Ectodermal cell (in vitro differentiated cells): Measurements from ENCODE around the gene CFP.
"Not testable (repeated sequence)": the region's sequence is repeated elsewhere in the genome, so short reads cannot be mapped to it uniquely, and the experiment has no call there.

ENCODE experiments used
- H3K27ac ChIP-seq: 2 replicates; pipeline ENCODE4 v1.7.0; 2013; ENCODE audit warnings: mild to moderate bottlenecking, low read depth, low read length; ENCODE audit not compliant: insufficient read depth, poor library complexity, severe bottlenecking
- H3K27me3 ChIP-seq: 2 replicates; pipeline ENCODE4 v1.7.0; 2013; ENCODE audit warnings: mild to moderate bottlenecking, low read length; ENCODE audit not compliant: insufficient read depth, control insufficient read depth, poor library complexity, severe bottlenecking
- H3K36me3 ChIP-seq: one replicate; pipeline ENCODE4 v1.7.0; 2013; ENCODE audit warnings: low read length; ENCODE audit not compliant: control insufficient read depth, insufficient read depth
- H3K4me1 ChIP-seq: one replicate; pipeline ENCODE4 v1.7.0; 2013; ENCODE audit warnings: low read length; ENCODE audit not compliant: control insufficient read depth, insufficient read depth
- H3K4me3 ChIP-seq: 2 replicates; pipeline ENCODE4 v1.7.0; 2013; ENCODE audit warnings: low read depth, low read length, control low read depth; ENCODE audit not compliant: insufficient read depth
- H3K9me3 ChIP-seq: 2 replicates; pipeline ENCODE4 v1.7.0; 2013; ENCODE audit warnings: mild to moderate bottlenecking, low read length, moderate library complexity; ENCODE audit not compliant: control insufficient read depth
- WGBS, 2 experiments: methylation state at CpG; one replicate each; pipeline ENCODE4 v1.1.7; 2013; ENCODE audit warnings: missing lambda C conversion rate in 2 of 2; 5-methylcytosine and 5-hydroxymethylcytosine counted together

The CFP gene

DNA sequence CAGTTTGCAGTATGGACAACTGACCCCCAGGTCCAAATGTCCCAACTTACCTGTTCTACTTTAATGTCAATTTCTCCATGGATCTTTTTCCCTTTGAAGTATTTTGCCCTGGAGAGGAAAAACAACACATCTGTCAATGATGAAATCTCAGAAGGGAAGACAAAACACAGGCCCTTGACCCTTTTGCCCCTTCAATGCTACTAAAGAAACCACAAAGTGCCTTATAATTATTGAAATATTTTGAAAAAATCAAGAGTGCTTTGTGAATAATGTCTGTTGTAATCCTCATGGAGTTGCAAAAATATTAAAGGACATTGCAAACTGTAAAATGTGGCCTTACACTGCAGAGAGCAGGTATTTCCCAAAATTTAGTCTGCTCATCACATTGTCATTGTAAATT, 22.6 kb downstream of the CFP start:
- H3K4me3 ChIP-seq = no peak overlapping the region
- no peaks in the 10 kb centered on the region for H3K9me3 ChIP-seq
- no peak overlapping the region for H3K27ac ChIP-seq
- H3K4me1 ChIP-seq = peaks cover 6% of the 10 kb centered on the region
- H3K27me3 ChIP-seq = no peaks in the 10 kb centered on the region
- no peaks in the 10 kb centered on the region for H3K36me3 ChIP-seq

DNA sequence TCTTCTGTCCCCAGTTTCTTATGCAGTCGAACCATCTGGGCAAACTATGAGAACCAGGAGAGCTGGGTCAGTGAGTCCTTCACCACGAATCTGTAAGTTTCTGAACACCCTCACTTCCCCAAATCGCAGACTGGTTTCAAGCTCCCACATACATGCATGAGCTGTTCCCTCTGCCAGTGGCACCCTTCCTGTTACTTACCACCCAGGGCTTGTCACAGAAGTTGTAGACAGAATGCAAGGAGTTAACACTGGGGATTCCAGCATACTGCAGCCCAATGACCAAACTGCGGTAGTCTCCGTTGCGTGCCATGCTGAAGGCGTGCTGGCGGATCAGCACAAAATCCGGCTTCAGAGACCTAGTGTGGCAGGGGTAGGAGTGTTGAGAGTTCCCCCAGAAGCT, 24.7 kb downstream of the CFP start:
- Histone ChIP-seq H3K4me1 (peaks cover 6% of the 10 kb centered on the region), H3K27me3 (no peaks in the 10 kb centered on the region), H3K27ac (no peak overlapping the region), H3K36me3 (no peaks in the 10 kb centered on the region), H3K4me3 (no peak overlapping the region), H3K9me3 (no peaks in the 10 kb centered on the region)
- WGBS, 2 experiments = 82 to 89% methylated on average over 9 of the region's 9 CpGs

DNA sequence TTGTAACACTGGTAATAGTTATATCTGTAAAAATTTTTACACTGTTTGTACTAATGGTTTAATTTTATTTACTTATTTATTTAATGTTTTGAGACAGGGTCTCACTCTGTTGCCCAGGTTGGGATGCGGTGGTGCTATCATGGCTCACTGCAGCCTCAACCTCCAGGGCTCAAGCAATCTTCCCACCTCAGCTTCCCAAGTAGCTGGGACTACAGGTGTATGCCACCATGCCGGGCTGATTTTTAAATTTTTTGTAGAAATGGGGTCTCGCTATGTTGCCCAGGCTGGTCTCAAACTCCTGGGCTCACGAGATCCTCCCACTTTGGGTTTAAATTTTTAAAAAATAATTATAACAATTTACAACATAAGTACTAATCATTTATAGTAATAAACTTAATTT, 26.6 kb downstream of the CFP start:
- H3K27me3 ChIP-seq, H3K4me1 ChIP-seq, H3K27ac ChIP-seq, H3K9me3 ChIP-seq, H3K4me3 ChIP-seq, H3K36me3 ChIP-seq: not testable (repeated sequence)
- 94% methylated on average over 1 of the region's 4 CpGs for WGBS, 2 experiments

DNA sequence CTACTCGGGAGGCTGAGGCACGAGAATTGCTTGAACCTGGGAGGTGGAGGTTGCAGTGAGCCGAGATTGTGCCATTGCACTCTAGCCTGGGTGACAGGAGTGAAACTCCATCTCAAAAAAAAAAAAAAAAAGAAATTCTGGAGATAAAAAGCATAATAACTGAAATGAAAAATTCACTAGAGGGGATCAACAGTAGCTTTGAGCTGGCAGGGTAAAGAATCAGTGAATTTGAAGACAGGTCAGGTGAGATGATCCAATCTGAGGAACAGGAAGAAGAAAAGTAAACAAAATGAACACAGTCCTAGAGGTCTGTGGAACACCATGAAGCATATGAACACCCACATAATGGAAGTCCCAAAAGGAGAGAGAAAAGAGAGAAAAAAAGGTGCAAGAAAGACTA, 32.5 kb downstream of the CFP start:
- 92 to 100% methylated on average over 3 of the region's 3 CpGs for WGBS, 2 experiments

DNA sequence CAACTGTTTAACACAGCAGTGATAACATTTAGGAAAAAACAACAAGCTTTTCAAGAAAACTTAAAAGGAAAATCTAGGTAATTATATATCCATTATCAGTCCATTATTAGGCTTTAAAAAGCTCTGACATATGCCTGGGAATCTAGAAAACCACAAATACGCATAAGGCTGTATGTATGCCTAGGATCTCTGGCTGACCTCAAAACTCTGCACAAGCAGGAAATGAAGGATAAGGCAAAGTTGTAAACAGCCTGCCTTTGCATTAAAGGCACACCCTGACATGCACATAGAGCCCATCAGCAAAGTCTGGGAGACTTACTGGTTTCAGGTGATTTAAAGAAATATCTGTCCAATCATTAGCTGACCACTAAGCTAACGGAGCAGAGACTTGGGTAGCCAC, 33.5 kb downstream of the CFP start:
- Histone ChIP-seq H3K9me3 (no peaks in the 10 kb centered on the region), H3K27me3 (no peaks in the 10 kb centered on the region), H3K27ac (no peak overlapping the region), H3K36me3 (no peaks in the 10 kb centered on the region), H3K4me1 (no peaks in the 10 kb centered on the region), H3K4me3 (no peak overlapping the region)
- 90 to 97% methylated on average over 2 of the region's 2 CpGs for WGBS, 2 experiments

More for the DNA sequence above, 32.5 kb downstream of the CFP start:
- Histone ChIP-seq H3K27ac (no peak overlapping the region), H3K4me1 (no peaks in the 10 kb centered on the region), H3K27me3 (no peaks in the 10 kb centered on the region), H3K36me3 (no peaks in the 10 kb centered on the region), H3K4me3 (no peak overlapping the region), H3K9me3 (no peaks in the 10 kb centered on the region)

DNA sequence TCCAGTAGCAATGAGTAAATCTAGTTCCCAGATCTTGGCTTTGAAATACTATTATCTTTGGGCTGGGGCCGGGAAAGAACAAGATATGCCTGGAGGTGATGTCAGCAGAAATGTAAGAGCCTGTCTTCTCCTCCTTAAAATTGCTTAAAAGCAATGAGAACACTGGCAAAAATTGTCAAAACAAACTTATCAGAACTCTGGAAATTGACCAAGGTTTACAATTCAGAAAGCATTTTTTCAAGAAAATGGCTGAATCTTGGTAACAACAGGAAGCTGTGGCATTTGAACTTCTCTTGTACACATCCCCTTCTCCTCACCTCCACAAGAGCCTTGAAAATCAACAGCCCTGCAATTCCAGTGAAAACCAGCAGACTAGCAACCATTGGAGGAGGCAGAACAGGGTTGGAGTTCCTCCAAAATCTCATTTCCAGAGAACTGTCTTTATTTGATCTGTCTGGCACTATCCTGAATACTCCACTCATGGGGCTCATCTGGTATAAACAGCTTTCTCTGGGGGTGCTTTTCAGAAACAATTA, 33.9 kb downstream of the CFP start:
- Histone ChIP-seq H3K27ac (no peak overlapping the region), H3K27me3 (no peaks in the 10 kb centered on the region)
- WGBS, 2 experiments = 95% methylated on average over 1 of the region's 1 CpG; no CpG with 5 or more reads in 1 of the 2 experiments

DNA sequence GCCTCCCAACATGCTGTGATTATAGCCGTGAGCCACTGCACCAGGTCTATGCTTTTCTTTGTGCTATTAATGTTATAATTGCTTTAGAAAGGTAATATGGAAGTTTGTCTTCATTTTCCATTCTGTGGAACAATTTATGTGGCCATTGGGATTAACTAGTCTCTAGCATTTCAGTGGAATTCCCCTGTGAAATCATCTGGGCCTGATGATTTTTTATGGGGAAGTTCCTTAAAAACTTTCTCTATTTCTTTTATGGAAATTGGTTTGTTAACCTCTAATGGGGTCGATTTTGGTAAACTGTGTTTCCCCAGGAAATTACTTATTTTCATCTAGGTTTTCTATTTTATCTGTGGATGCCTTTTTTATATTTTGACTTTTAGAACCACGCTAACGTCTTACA, 36.2 kb downstream of the CFP start:
- no peak overlapping the region for H3K27ac ChIP-seq
- H3K36me3 ChIP-seq = no peaks in the 10 kb centered on the region
- no peaks in the 10 kb centered on the region for H3K27me3 ChIP-seq
- no peaks in the 10 kb centered on the region for H3K4me1 ChIP-seq
- WGBS, 2 experiments = 100% methylated on average over 2 to 3 of the region's 4 CpGs
- no peak overlapping the region for H3K4me3 ChIP-seq
- H3K9me3 ChIP-seq = no peaks in the 10 kb centered on the region

More for the DNA sequence above, 33.9 kb downstream of the CFP start:
- Histone ChIP-seq H3K4me3 (no peak overlapping the region), H3K9me3 (no peaks in the 10 kb centered on the region), H3K36me3 (no peaks in the 10 kb centered on the region), H3K4me1 (no peaks in the 10 kb centered on the region)

DNA sequence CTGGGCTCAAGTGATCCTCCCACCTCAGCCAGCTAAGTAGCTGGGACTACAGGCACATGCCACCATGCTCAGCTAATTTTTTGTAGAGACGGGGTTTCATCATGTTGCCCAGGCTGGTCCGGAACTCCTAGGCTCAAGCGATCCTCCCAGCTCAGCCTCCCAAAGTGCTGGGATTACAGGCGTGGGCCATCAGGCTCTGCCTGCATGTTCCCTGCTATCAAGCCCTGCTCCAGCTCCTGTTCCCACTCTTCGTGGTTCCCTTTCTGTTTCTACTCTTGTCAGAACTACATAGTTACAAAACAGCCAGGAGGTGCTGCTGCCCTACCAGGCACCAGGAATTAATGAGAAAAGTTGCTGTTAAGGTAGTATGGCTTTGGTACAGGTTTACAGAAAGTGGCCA, 38.7 kb downstream of the CFP start:
- Histone ChIP-seq H3K4me1 (no peaks in the 10 kb centered on the region), H3K9me3 (no peaks in the 10 kb centered on the region), H3K36me3 (no peaks in the 10 kb centered on the region), H3K4me3 (no peak overlapping the region), H3K27me3 (no peaks in the 10 kb centered on the region), H3K27ac (no peak overlapping the region)
- WGBS, 2 experiments = 88 to 92% methylated on average over 5 of the region's 5 CpGs

DNA sequence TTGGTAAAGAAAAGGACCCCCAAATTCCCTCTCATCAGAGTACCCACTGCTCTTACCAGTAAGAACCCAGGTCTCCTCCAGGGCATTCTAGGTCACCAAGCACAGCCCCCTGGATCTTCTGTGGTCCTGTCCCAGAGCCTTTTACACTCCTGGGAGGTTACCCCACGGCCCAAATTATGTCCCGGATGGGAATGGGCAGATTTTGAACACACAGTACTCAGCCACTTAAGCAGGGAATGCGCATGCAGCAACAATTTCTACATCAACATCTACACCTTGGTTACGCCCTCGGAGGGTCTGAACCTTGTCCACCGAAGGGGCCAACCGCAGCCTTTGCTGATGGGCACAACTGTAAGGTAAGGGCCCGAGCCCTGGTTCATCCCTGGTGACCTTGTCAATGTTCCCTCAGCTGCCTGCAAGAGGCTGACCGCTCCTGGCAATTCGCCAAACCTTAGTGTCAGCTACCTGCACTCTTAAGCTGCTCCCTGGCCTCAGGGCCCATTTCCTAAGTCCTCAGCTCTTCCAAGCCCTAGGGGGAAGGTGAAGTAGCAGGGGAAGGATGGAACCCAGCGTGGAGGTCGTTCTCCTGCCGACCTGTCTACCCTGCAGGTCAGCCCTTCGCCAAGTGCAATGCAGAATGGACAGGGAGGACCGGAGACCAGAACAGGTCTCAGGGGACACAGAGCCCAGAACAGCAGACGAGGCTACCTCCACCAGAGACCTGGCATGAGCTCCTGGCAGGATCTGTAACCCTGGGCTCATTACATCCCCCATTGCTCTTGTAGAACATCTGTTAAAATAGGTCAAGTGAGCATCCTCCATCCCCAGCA, 41.6 kb downstream of the CFP start:
- no peak overlapping the region for H3K27ac ChIP-seq
- H3K4me3 ChIP-seq = no peak overlapping the region
- no peaks in the 10 kb centered on the region for H3K9me3 ChIP-seq
- H3K4me1 ChIP-seq = no peaks in the 10 kb centered on the region
- 93 to 96% methylated on average over 16 of the region's 16 CpGs for WGBS, 2 experiments
- no peaks in the 10 kb centered on the region for H3K27me3 ChIP-seq
- H3K36me3 ChIP-seq = no peaks in the 10 kb centered on the region

DNA sequence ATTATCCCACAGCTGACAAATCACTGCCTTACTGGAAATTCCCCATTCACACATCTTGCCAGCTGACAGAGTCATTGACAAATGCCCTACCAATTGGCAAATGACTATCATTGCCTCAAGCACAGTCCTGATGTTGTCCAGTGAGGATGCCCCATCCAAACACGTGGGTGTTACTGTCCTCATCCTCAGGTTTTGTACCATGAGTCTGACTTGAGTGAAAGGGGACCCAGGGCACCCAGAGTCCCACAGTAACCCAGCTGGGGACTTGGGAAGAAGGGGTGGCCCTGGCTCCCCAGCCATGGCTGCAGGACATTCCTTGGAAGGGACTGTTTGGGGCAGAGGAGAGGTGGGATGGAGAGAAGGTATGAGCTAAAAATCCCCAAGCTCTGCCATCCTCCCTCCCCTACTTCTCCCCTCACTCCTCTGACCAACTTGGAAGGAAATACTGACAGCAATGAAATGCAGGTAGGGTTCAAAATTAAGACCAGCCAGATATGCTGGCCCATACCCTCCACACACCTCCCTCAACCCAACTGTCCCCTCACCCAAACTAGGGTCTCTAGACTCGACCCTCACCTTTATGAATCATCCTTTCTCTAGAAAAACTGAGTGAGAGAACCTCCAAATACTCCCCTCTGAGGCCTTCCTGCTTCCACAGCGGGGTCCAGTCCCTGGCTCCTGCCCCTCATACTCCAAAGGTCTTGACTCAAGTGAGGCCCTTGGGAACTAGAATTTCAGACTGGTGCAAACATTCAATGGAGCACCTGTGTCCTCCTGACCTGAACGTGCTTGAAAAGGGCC, 42.4 kb downstream of the CFP start:
- Histone ChIP-seq H3K36me3 (no peaks in the 10 kb centered on the region), H3K4me1 (peaks cover 4% of the 10 kb centered on the region), H3K9me3 (no peaks in the 10 kb centered on the region), H3K27me3 (no peaks in the 10 kb centered on the region), H3K27ac (no peak overlapping the region), H3K4me3 (no peak overlapping the region)
- WGBS, 2 experiments = 80 to 88% methylated on average over 4 of the region's 4 CpGs
